PFSK-1 (cell line): ENCODE measurements around the gene MUL1.

ENCODE experiments used
- FOXP2 ChIP-seq: optimal IDR thresholded peaks from 2 replicates; pipeline ENCODE3; 2011; ENCODE audit warnings: borderline replicate concordance, control low read depth, inconsistent platforms; ENCODE audit not compliant: insufficient read depth; ENCODE audit errors: extremely low read length, extremely low read depth
- POLR2AphosphoS5 ChIP-seq: IDR thresholded peaks from 2 replicates; pipeline ENCODE4 v1.6.1; 2012; ENCODE audit warnings: low read depth, mild to moderate bottlenecking, control low read depth, low read length, moderate library complexity
- REST ChIP-seq, 2 experiments: IDR thresholded peaks; 2 replicates each; pipeline versions ENCODE4 v1.6.1 to v1.8.0; 2011 to 2012; ENCODE audit warnings: low read depth in 2 of 2, low read length in 2 of 2, control low read depth in 1 of 2, inconsistent platforms in 1 of 2, mild to moderate bottlenecking in 1 of 2, moderate library complexity in 1 of 2; ENCODE audit not compliant: insufficient read depth in 1 of 2
- SIN3A ChIP-seq: IDR thresholded peaks from 2 replicates; pipeline ENCODE4 v1.6.1; 2012; ENCODE audit warnings: mild to moderate bottlenecking, low read length, moderate library complexity, borderline replicate concordance; ENCODE audit not compliant: insufficient read depth
- TAF1 ChIP-seq: IDR thresholded peaks from 2 replicates; pipeline ENCODE4 v1.6.1; 2012; ENCODE audit warnings: low read length, control low read depth, borderline replicate concordance; ENCODE audit not compliant: insufficient read depth

MUL1 gene

GRCh38 chr1:20494609-20495311 is 13.2 kb downstream of the MUL1 start:
- no peak for TF ChIP-seq FOXP2
- no peak for TF ChIP-seq TAF1
- no peak for TF ChIP-seq REST (IDR thresholded peaks at IDR 0.05; ENCODE audit: insufficient read depth in 1 of 2, low read depth in 2 of 2, low read length in 2 of 2)
- no peak for TF ChIP-seq SIN3A
- no peak for TF ChIP-seq POLR2AphosphoS5

DNA sequence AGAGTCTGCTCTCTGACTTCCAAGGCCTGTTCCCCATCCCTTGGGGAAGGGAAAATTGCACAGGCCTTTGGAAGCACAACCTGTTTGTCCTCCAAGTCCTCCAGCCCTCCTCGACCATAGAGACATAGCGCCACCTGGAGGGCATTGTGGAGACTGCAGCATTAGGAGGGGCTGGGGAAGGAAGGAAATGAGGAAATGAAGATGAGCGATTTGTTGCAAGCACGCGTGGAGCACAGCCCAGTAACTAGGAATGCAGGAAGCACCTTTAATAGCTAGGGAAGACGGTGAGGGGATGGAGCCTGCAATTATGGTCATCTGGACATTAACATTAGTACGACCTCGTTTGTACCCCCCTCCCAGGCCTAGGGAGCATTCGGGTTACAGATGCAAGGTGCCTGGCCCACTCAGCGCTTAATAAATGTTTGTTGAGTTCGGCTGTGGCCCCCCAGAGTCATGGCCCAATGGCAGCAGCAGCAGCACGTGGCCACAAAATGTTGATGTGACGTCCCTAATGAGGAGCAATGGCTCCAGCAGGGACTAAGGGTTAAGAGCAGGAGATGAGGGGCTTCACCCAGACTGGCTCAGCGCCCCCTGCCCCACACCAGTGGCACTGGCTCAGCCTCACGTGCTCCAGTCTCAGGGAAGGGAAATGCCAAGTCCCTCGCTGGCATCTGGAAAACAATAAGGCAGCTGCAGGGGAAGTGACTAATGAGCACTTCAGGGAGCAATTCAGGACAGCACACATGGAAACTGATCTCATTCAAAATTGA is 13.9 kb downstream of the MUL1 start:
- no peak for TF ChIP-seq SIN3A
- TF ChIP-seq TAF1: no peak
- TF ChIP-seq REST (IDR thresholded peaks at IDR 0.05; ENCODE audit: insufficient read depth in 1 of 2, low read depth in 2 of 2, low read length in 2 of 2): no peak
- TF ChIP-seq POLR2AphosphoS5: no peak
- TF ChIP-seq FOXP2: no peak

GRCh38 chr1:20493309-20493708 is 14.6 kb downstream of the MUL1 start:
- TF ChIP-seq FOXP2: no peak
- no peak for TF ChIP-seq TAF1
- no peak for TF ChIP-seq REST (IDR thresholded peaks at IDR 0.05; ENCODE audit: insufficient read depth in 1 of 2, low read depth in 2 of 2, low read length in 2 of 2)
- no peak for TF ChIP-seq SIN3A
- TF ChIP-seq POLR2AphosphoS5: no peak

DNA sequence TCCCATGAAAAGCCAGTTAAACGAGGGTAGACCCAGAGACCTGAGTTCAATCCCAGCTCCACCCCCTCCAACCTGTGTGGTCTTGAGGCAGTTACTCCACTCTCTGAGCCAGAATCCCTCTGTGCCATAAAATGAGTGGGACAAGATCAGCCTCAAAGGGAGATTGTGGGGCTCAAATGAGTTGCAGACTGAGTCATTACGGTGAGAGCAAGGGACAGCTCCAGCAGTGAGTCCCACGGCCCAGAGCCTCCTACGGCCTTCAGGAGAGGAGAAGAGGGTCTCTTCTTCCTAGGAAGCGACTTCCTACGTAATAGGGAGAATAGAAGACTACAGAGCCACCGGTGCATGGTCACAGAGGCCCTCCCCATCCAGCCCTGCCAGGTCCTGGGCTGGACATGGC is 15.2 kb downstream of the MUL1 start:
- no peak for TF ChIP-seq SIN3A
- no peak for TF ChIP-seq FOXP2
- TF ChIP-seq REST (IDR thresholded peaks at IDR 0.05; ENCODE audit: insufficient read depth in 1 of 2, low read depth in 2 of 2, low read length in 2 of 2): no peak
- TF ChIP-seq TAF1: no peak
- TF ChIP-seq POLR2AphosphoS5: no peak
